HG03097 (cell line): ENCODE results near the gene VILL.

Experiments used
- ATAC-seq: cut with Tn5 transposase; IDR thresholded peaks from one replicate; pipeline ENCODE4 v1.9.1; 2021; ENCODE audit not compliant: unreplicated experiment, low FRiP score

VILL gene

DNA sequence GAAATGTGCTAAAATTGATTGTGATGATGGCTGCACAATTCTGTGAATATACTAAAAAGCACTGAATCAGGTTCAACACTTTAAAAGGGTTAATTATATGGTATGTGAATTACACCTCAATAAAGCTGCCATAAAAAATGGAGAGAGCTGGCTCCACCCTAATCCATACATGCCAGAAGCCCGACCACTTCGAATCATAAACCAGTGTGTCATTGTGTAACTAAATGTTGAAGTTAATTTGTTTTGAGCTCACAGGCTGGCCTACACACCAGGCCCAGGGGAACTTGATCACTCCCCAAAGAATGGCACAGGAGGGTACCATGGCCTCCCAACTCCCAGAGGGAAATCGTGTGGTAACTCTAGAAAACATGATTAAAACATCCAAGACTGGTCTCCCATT lies 24.9 kb downstream of the VILL start:
- no peak for ATAC-seq

DNA sequence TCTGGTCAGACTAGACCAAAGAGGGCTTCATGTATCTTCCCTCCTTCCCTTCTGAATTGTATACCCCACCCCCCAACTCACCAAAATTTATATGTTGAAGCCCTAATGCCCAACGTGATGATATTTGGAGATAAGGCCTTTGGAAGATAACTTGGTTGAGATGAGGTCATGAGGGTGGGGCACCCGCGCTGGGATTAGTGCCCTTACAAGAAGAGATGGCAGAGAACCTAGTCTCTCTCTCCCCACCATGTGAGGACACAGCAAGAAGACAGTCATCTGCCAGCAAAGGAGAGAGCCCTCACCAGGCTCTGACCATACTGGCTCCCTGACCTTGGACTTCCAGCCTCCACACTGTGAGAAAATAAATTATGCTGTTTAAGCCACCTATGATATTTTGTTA lies 25.4 kb downstream of the VILL start:
- ATAC-seq, result no peak

DNA sequence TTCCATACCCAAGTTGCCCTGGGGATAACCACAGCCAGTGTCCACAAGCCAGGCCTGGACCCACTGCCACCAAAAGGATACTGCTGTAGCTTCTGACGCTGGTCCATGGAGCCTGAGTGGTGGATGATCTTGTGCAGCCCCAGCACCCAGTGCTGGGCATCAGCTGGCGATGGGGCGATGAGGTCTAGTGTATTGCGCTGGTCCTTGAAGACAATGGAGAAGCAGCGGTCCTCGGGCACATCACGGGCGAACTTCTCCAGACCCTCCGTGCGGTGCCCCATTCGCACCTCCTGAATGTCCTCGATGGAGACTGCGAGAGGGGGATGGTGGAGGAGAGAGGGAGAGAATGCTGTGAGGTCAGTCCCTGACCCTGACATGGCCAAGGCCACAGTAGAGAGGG lies 25.8 kb downstream of the VILL start:
- ATAC-seq, result no peak

- no peak for ATAC-seq
Measured at GRCh38 chr3:38016847-38017444, 26.4 kb downstream of the VILL start.

DNA sequence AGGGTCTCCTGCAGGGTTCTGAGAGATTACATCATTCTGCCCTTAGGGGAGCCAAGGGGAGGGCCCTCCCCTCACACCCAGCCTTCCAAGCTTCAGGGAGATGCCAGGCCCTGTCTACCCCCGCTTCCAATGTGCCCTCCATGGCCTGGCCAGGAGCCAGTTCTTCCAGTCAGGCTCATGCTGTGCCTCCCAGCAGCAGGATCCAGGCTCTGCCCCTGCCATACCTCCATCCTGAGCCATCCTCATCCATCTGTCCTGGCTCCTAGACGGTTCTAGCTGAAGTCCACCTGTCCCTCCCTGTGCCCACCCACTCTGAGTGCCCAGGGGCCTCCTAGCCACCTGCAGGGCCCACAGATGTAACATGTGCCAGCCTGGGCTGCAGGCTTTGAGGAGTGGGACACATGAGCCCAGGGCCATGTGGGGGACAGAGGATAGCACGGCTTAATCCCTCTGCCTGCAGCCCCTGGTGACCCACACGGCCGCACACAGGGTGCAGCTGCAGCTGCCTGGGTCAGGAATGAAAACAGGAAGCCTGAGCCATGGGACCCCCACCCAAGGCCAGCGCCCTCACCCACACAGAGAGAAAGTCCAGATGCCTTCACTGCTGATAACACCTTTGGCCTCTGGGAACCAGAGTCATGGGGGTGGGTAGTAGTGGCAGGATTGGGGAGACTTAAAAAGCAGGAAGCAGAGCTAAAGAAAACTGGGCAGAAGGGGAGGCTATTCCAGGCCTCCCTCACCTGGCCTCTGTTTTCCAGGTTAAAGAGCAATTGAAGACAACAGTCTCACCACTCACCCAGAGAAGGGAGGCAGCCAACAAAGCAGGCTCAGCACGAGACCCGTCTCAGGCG lies 27.1 kb downstream of the VILL start:
- no peak for ATAC-seq

- no peak for ATAC-seq
Measured at GRCh38 chr3:38018296-38019266, 28.0 kb downstream of the VILL start.

DNA sequence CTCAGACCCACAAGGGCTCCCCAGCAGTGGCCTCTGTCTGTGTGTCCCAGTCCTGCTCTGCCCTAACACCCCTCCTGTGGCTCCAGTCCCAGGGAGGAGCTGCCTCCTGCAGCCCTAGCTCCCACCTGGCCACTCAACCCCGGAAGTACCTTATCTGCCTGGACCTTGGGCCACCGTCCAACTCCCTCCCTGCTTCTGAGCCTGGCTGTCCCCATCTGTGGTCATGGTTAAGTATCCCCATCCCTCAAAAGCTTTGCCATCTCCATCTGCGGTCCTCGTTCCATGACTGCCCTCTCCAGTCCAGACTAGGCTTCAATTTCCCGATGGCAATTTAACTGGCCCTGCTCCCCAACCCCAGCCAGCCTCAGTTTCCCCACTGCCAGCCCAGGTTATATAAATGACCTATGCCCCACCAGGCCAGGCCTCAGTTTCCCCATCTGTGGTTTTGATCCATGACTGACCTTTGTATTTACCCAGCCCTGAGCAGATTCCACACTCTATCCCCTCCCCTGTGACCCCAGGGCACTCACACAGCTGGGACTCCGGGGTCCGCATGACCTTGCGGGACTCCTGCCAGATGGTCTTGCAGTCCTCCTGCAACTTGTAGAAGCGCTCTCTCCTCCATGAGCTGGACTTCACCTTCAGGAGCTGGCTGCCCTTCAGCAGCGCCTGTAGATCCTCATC lies 29.2 kb downstream of the VILL start:
- ATAC-seq, result no peak

GRCh38 chr3:38020342-38020726 lies 29.7 kb downstream of the VILL start:
- ATAC-seq, result no peak

DNA sequence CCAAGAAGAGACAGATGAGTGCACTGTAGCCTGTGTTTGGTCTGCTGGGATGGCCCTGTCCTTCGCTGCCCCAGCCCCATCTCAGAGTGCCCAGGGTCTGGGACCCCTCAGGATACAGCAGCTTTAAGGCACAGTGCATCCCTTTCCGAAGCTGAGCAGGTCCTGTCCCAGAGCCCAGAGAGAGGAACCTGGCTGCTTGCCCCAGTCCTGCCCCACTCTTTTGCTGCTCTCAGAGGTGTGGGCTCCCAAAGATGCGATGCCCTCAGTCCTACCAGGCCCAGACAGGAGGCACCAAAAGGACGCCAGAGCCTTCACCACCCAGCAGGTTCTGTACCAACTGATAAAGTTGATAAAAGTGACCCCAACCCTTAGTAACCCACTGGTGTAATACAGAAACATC lies 30.6 kb downstream of the VILL start:
- ATAC-seq, result no peak

- ATAC-seq, result no peak
Measured at GRCh38 chr3:38022301-38022700, 31.7 kb downstream of the VILL start.

DNA sequence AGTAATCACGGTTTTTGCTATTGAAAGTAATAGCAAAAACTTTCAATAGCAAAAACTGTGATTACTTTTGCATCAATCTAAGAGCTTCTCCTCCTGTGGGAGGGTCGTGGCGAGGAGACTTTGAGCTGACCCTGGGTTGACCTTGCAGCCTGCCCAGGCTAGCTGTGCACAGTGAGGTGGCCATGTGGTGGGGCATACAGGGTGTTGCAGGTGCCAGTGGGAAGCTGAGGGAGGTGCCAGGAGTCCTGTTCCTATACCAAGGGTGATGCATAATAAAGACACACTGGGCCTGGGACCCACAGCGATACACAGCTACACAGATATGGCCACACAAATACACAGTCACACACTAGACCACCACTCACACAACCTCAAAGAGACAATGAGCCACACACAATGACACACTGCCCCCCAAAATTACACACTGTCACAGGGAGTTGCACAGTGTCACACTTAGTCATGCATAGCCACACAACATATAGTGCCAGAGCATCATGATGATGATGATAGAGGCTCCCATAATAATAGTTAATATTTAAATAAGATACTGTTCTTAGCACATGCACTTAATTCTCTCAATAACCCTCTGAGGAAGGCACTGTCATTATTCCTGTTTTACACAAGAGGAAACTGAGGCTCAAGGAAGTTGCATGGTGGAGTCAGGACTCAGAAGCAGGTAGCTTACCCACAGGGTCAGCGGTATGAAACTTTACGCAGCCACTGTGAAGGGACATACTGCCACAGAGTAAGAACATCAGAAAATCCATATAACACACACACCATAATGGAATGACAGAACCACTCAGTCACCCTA lies 32.5 kb downstream of the VILL start:
- no peak for ATAC-seq

- ATAC-seq, result no peak
Measured at GRCh38 chr3:38026856-38027255, 36.3 kb downstream of the VILL start.

DNA sequence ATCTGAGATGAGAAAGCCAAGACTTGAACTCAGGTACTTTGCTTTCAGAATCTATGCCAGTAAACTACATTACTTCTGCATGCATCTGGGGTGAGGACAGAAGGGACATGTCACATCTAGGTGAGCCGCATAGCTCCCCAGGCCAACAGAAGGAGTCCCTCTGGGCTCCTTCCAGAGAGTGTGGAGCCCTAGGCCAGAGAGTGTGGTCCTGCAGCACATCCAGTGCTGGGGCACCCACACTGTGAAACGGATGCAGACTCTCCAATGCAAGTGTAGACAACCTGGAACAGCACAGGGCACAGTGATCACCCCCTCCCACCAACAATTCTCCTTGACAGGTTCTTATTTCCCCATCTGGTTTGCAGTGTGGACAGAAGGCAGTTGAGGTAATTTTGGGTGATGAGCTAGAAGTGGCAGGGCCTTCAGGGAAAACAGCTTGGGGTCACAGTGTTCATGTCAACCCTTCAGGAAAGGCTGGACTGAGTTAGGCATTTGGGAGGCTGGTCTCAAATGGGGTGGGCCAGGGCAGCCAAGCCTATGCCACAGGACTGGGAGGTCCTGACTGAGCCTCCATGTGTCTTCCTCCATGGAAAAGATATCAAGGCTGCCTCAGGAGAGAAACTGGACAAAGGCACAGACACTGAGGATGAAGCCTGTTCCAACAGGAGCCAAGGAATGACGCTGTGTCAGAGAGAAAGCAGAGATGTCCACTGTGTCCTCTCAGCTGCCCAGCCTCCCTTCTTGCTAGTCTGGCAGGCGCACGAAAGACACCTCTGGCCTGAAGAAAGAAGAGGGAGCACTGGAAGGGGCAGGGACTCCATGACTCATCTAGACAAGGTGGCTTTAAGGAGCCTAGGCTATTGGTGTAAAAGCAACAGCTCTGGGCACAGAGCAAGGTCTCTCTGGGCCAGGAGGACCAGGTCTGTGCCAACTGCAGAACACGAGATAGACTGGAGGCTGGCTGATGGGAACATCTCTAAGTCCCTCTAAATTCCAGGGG lies 37.2 kb downstream of the VILL start:
- ATAC-seq, result no peak

GRCh38 chr3:38028621-38029361 lies 38.2 kb downstream of the VILL start:
- no peak for ATAC-seq

DNA sequence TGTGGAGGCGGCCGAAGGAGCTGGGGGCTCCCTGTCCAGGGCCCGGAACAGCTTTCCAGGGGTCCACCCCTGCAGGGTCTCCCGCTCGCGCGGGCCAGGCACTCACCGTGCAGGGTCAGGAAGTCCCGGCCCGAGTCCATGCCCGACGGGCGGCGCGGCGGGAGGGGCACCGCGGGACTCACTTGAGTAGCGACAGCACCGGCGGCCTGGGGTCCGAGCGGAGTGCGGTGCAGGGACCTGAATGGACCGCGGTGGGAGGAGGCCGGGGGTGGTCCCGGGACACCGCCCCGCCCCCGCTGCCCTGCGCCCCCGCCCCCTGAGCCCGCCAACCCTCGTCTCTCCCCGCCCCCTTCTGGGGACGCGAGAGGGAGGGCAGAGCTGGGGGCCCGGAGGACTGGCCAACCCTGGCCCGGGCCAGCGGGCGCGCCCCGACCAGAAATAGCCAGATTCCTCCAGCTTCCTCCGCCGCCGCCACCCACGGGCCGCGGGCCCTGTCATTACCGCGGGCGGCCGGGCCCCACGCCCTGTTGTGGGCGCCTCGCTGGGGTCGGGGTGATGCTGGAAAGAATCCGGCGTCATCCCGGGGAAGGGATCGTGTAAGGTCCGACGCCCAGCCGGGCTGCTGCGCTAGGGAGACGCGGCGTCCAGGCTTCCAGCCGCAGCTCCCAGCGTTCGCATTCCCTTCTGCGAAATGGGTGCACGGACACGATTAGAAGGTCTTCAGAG lies 39.0 kb downstream of the VILL start, which contains the start of gene PLCD1:
TSS of gene PLCD1 (minus strand) at position 243 of the 726 bp plus-strand sequence. CDS start at position 140, 103 bp downstream.
- ATAC-seq, result no peak

DNA sequence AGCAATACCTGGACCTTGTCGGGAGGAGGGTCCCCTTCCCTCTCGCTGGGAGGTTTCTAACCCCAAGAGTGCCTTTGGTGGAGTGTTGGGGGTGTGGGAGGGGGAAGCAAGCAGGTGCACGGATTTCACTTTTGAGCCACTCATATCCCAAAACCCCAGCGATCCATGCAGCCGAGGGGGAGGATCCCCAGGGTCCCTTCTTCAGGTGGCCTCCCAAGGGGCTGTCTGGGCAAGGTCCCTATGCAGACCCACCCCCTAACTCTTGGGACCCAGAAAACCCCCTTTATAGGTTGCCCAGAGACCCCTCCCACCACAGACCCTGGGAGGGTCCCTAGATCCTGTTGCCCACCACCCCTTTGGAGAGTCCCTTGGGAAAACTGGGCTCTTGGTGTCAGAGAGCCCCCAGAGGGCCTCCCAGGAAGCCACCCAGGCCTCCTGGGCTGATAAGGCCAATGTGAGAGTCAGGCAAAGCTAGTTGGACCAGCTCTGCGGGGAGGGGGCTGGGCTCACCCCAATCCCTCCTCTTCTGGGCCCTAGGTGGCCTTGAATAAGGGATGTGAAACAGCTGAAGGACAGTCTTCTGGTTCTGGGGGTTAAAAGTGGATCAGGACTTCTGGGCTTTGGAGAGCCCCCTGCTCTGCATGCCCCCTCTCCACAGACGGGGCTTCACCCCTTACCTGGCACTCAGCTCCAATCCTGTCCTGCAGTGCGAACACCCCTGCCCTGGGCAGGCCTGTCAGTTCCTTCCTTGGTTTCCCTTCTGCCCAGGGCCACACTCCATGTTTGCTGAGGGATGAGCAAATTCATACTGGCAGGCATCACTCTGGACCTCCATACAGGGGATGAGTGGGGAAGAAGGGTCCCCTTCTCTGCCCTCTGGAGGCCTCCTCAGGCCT lies 39.8 kb downstream of the VILL start:
- ATAC-seq, result no peak
